HepG2 (cell line): ENCODE results near the gene DAZAP1. TPM values are rescaled to one million over a fixed set of nuclear protein-coding genes. Genes with fewer than 3 reads are reported as not detected.

ENCODE experiments used
- HMGXB4 ChIP-seq, 2 experiments: sonication (generic) in 1 of 2; formaldehyde crosslinking in 1 of 2; IDR thresholded peaks; 2 replicates each; pipeline versions ENCODE4 v1.4.0 to v1.6.1; 2018 to 2020; ENCODE audit warnings: missing genetic modification reagents in 2 of 2, borderline replicate concordance in 1 of 2, low read depth in 1 of 2, mild to moderate bottlenecking in 1 of 2, missing biosample characterization in 1 of 2
- PAXIP1 ChIP-seq: sonication (generic); formaldehyde crosslinking; conservative IDR thresholded peaks from 2 replicates; pipeline ENCODE4 v1.4.0; 2020; ENCODE audit warnings: mild to moderate bottlenecking, missing genetic modification reagents, moderate library complexity
- RARA ChIP-seq: IDR thresholded peaks from 2 replicates; pipeline ENCODE4 v1.6.1; 2016; ENCODE audit warnings: missing genetic modification reagents, missing compliant biosample characterization
- polyA plus RNA-seq, 8 experiments: library from polyadenylated mRNA; depleted of rRNA in 3 of 8; stranded (reverse) in 7 of 8; unstranded in 1 of 8; fragments of >200 nt; fragmentation: Illumina TruSeq in 4 of 8; extraction: Trizol in 4 of 8; gene quantifications; 2 replicates each; pipeline versions ENCODE4 v1.2.1 to v1.2.3, GENCODE V29; 2011 to 2016; ENCODE audit warnings: low read depth in 4 of 8, missing spikeins in 1 of 8, mixed read lengths in 1 of 8; ENCODE audit not compliant: insufficient read depth in 1 of 8
- total RNA-seq, 5 experiments: library from RNA; depleted of rRNA; stranded (reverse); fragments of >200 nt; fragmentation: Illumina TruSeq; extraction: Trizol; gene quantifications; 2 replicates each; pipeline ENCODE4 v1.2.3, GENCODE V29; 2016; ENCODE audit warnings: low read depth in 1 of 5
- TF ChIP-seq, protein P1 (sequence below): sonication (generic); formaldehyde crosslinking; IDR thresholded peaks from 2 replicates; pipeline ENCODE4 v1.5.1; 2020; ENCODE audit warnings: mild to moderate bottlenecking, missing genetic modification reagents, borderline replicate concordance
- TF ChIP-seq, protein P2 (sequence below): IDR thresholded peaks from 2 replicates; pipeline ENCODE4 v1.6.1; 2016

Gene DAZAP1
- total and polyA plus RNA-seq, 2 of the 13 experiments (the other 11 are each of a cell fraction or from before 2014, with no cell fraction given) = 63.3 to 79.2 TPM

DNA sequence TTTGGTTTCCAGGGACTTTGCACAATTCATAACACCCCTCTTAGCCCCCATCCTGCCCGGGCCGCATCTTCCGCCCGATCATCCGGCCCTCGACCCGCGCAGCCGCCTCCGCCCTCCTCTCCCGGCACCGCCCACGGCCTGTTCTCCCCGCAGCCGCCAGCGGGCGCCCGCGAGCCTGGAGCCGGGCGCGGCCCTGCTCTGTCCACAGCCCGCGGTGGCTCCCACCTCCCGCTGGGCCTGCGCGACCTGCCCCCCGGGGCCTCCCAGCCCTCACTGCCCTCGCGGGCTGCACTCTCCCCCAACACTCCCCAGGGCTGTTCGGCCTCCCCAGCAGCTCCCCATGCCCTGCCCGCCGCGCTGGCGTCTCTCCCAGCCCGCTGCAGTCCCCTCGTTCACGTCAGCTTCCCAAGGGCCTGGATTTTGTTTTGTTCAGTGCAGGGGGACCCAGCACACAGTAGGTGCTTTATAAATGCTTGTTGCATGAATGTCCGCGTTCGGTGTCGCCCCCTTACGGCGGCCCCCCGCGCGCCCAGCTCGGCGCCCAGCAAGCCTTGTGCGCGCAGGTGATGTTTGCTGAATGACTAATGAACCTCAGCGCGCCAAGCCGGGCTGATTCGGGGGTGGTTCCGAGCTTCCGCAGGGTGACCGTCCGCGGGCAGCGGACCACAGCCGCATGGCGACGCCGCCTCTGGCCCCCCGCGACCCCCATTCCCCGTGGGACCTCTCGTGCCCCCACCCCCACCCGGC, 38.0 kb downstream of the DAZAP1 start (continued):
- TF ChIP-seq HMGXB4 (CRISPR knock-in tag; IDR thresholded peaks at IDR 0.05; ENCODE audit: borderline replicate concordance in 1 of 2, low read depth in 1 of 2) = peak; percentile 86 to 92
- TF ChIP-seq, protein P1, sequence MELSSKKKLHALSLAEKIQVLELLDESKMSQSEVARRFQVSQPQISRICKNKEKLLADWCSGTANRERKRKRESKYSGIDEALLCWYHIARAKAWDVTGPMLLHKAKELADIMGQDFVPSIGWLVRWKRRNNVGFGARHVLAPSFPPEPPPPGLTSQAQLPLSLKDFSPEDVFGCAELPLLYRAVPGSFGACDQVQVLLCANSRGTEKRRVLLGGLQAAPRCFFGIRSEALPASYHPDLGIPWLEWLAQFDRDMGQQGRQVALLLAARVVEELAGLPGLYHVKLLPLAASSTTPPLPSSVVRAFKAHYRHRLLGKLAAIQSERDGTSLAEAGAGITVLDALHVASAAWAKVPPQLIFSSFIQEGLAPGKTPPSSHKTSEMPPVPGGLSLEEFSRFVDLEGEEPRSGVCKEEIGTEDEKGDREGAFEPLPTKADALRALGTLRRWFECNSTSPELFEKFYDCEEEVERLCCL (CRISPR knock-in tag) = peak; percentile 44; the same call in 1 of the 2 replicates
- TF ChIP-seq, protein P2, sequence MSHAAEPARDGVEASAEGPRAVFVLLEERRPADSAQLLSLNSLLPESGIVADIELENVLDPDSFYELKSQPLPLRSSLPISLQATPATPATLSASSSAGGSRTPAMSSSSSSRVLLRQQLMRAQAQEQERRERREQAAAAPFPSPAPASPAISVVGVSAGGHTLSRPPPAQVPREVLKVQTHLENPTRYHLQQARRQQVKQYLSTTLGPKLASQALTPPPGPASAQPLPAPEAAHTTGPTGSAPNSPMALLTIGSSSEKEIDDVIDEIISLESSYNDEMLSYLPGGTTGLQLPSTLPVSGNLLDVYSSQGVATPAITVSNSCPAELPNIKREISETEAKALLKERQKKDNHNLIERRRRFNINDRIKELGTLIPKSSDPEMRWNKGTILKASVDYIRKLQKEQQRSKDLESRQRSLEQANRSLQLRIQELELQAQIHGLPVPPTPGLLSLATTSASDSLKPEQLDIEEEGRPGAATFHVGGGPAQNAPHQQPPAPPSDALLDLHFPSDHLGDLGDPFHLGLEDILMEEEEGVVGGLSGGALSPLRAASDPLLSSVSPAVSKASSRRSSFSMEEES = peak; percentile 14; the same call in 1 of the 2 replicates
- peak; percentile 36; the same call in 1 of the 2 replicates for TF ChIP-seq PAXIP1
- no peak for TF ChIP-seq RARA
